Vagina (tissue), 2 donors: ENCODE data around the gene ALKBH1.

ENCODE experiments used
- POLR2A ChIP-seq, 2 donors: fragments of 450-650 bp; IDR thresholded peaks; one replicate each; pipeline ENCODE4 v1.6.1; 2017; ENCODE audit warnings: antibody characterized with exemption in 2 of 2, mild to moderate bottlenecking in 2 of 2, moderate library complexity in 2 of 2
- POLR2AphosphoS5 ChIP-seq, 2 donors: sonication (generic); formaldehyde crosslinking; IDR thresholded peaks; one replicate each; pipeline ENCODE4 v1.9.0; 2017; ENCODE audit warnings: antibody characterized with exemption in 2 of 2, mild to moderate bottlenecking in 2 of 2, low read depth in 1 of 2; ENCODE audit not compliant: insufficient read depth in 1 of 2
- TF ChIP-seq, protein P1 (sequence below), 3 experiments: fragments of 450-650 bp in 2 of 3; fragments of 200-600 bp in 1 of 3; sonication (generic) in 1 of 3; IDR thresholded peaks; one replicate each; pipeline ENCODE4 v1.5.1; 2017 to 2019; ENCODE audit warnings: antibody characterized with exemption in 3 of 3, mild to moderate bottlenecking in 2 of 3, moderate library complexity in 2 of 3

DNA sequence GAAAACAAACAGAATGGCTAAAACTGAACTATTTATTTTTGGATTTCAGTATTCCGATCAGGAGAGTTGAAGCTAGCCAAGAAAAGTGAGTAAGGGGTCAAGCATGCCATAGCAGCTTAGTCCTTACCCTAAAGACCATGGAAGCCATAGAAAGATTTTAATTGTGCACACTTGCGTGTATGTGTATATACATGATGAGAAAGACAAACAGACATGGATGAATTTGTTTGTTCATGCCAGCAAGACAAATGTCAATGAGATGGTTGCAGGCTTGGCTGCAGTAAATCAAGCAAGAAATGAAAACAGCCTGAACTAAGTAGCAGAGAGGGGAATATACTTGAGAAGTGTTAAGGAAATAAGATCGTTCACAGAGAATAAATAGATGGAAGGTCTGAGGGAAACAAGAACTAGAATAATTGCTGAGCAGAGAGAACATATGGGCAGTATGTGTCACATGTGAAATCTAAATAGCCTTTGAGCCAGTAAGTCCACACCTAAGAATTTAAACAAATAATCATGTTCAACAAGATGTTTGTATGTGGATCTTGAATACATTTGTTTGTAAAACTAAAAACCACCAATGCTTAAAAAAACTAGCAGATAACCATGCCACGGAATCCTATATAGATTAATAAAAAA lies 38.4 kb upstream of the ALKBH1 start:
- no peak for TF ChIP-seq POLR2A (IDR thresholded peaks at IDR 0.05)
- TF ChIP-seq, protein P1, sequence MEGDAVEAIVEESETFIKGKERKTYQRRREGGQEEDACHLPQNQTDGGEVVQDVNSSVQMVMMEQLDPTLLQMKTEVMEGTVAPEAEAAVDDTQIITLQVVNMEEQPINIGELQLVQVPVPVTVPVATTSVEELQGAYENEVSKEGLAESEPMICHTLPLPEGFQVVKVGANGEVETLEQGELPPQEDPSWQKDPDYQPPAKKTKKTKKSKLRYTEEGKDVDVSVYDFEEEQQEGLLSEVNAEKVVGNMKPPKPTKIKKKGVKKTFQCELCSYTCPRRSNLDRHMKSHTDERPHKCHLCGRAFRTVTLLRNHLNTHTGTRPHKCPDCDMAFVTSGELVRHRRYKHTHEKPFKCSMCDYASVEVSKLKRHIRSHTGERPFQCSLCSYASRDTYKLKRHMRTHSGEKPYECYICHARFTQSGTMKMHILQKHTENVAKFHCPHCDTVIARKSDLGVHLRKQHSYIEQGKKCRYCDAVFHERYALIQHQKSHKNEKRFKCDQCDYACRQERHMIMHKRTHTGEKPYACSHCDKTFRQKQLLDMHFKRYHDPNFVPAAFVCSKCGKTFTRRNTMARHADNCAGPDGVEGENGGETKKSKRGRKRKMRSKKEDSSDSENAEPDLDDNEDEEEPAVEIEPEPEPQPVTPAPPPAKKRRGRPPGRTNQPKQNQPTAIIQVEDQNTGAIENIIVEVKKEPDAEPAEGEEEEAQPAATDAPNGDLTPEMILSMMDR (IDR thresholded peaks at IDR 0.05), result no peak
- TF ChIP-seq POLR2AphosphoS5 (IDR thresholded peaks at IDR 0.05; ENCODE audit: insufficient read depth in 1 of 2, low read depth in 1 of 2), result no peak
